ENCODE results near the gene SDR9C7. TPM values are rescaled to one million over a fixed set of nuclear protein-coding genes. Genes with fewer than 3 reads are reported as not detected.

SDR9C7 gene
- total and polyA plus RNA-seq, 2 of the 8 experiments (the other 6 are each of a cell fraction or from before 2014, with no cell fraction given) = 0.11 TPM; not detected in 1

DNA sequence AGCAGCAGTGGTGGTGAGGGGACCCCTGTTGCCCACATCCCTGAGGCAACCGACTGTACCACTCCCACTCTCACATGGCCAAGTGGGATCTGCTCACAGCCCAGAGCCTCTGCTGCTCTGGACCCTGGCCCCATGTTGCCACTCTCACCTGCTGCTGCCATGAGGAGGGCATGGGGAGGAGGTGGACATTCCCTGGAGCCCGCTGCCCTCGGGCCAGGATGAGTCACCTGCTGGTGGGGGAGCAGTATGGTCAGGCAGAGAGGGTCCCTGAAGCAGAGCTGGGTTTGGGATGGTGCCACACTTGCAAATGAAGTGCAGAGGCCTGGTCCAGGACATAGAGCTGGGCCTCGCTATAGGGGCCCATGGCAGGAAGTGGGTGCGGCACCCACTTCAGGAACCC, 26.1 kb downstream of the SDR9C7 start:
- H2BK15ac ChIP-seq (ENCODE audit: low read length) = no peak overlapping the region
- H3K27ac ChIP-seq (ENCODE audit: low read depth, low read length) = no peak overlapping the region
- no peak overlapping the region for H2BK5ac ChIP-seq (ENCODE audit: low read depth, low read length)
- no peak overlapping the region for H3K4me2 ChIP-seq (ENCODE audit: insufficient read depth in 1 of 2, low read depth in 2 of 2, low read length in 2 of 2)
- no peaks in the 10 kb centered on the region for H3K4me1 ChIP-seq (replicated peaks in 1 of 4; ENCODE audit: control insufficient read depth in 3 of 4, insufficient read depth in 4 of 4, low read length in 3 of 4)
- FAIRE-seq (no peak), DNase-seq (ENCODE audit: low read depth in 1 of 2, low spot score in 2 of 2) (no peak)
- POLR2A ChIA-PET (ENCODE audit: partially characterized antibody) = no interaction called here
- H3K14ac ChIP-seq (ENCODE audit: insufficient read length) = no peak overlapping the region
- H4K8ac ChIP-seq (ENCODE audit: extremely low read depth, insufficient read depth, low read length) = no peak overlapping the region
- no peaks in the 10 kb centered on the region for H3K23me2 ChIP-seq (ENCODE audit: low read depth, low read length)
- 70% methylated on average over 5 of the region's 5 CpGs; no CpG with 5 or more reads in 1 of the 2 experiments for WGBS, 2 experiments (ENCODE audit: extremely low coverage in 1 of 2, insufficient coverage in 1 of 2, insufficient read length in 1 of 2, insufficient replicate concordance in 2 of 2, low coverage in 1 of 2, low lambda C conversion rate in 2 of 2, missing lambda C conversion rate in 1 of 2)
- H4K91ac ChIP-seq (replicated peaks; ENCODE audit: insufficient read length, low read length) = no peak overlapping the region
- TF ChIP-seq ASH2L (IDR thresholded peaks at IDR 0.05; ENCODE audit: low read length) = no peak
- TF ChIP-seq CTBP2 (IDR thresholded peaks at IDR 0.05; ENCODE audit: borderline replicate concordance, insufficient read depth, insufficient read length, low read length) = no peak
- H3K4me3 ChIP-seq (ENCODE audit: extremely low read depth in 1 of 4, insufficient read depth in 2 of 4, low read depth in 3 of 4, low read length in 4 of 4) = no peak overlapping the region
- H3K23ac ChIP-seq (ENCODE audit: insufficient read length) = no peak overlapping the region
- peaks cover 0 to 3% (median 0%) of the 10 kb centered on the region in 4 experiments; a peak in 1 of 8 replicates for H3K36me3 ChIP-seq (ENCODE audit: control insufficient read depth in 2 of 4, insufficient read depth in 4 of 4, low read length in 3 of 4)
- H2BK20ac ChIP-seq (ENCODE audit: low read length) = no peak overlapping the region
- H3K56ac ChIP-seq (replicated peaks; ENCODE audit: insufficient read length, low read depth, low read length) = no peak overlapping the region
- H3K9ac ChIP-seq (replicated peaks in 1 of 4; ENCODE audit: extremely low read depth in 1 of 4, low read depth in 3 of 4, low read length in 3 of 4) = no peak overlapping the region
- H2AK5ac ChIP-seq (ENCODE audit: low read depth, low read length) = no peak overlapping the region
- H4K5ac ChIP-seq (ENCODE audit: insufficient read length, low read depth, low read length) = no peak overlapping the region
- no peak overlapping the region for H2BK12ac ChIP-seq (ENCODE audit: low read depth, low read length)
- H3K79me2 ChIP-seq (ENCODE audit: control insufficient read depth in 1 of 2, insufficient read depth in 2 of 2, low read length in 2 of 2) = no peaks in the 10 kb centered on the region
- H3K27me3 ChIP-seq (replicated peaks in 1 of 4; ENCODE audit: control insufficient read depth in 3 of 4, extremely low read depth in 1 of 4, insufficient read depth in 3 of 4, low read length in 3 of 4) = no peaks in the 10 kb centered on the region
- peaks cover 39 to 53% of the 10 kb centered on the region in 2 experiments for H3K9me3 ChIP-seq (ENCODE audit: insufficient read depth in 2 of 2, low read depth in 1 of 2, low read length in 1 of 2)
- CTCF ChIA-PET (ENCODE audit: partially characterized antibody) = interaction anchor here (1.3 kb wide), 1 partner anchor 25 kb away, joined by 3 read pairs; no protein-coding TSS in a partner anchor
- H2AFZ ChIP-seq (ENCODE audit: low read length) = no peak overlapping the region
- no peak overlapping the region for H3K18ac ChIP-seq (ENCODE audit: extremely low read depth, low read length)
- no peaks in the 10 kb centered on the region for H3K79me1 ChIP-seq (ENCODE audit: low read depth, low read length)
- no peaks in the 10 kb centered on the region for H4K20me1 ChIP-seq (replicated peaks in 1 of 2; ENCODE audit: control insufficient read depth in 1 of 2, insufficient read depth in 2 of 2, low read length in 2 of 2)
- H2BK120ac ChIP-seq (replicated peaks; ENCODE audit: low read depth, low read length) = no peak overlapping the region
- H3K4ac ChIP-seq (replicated peaks; ENCODE audit: insufficient read length, low read depth, low read length) = no peak overlapping the region

Measured in H1 (cell line).